A549 (cell line): Measurements from ENCODE around the gene SF3A1.

Source experiments
- CEBPB ChIP-seq, 2 experiments: fragments of >200 bp in 1 of 2; sonication (Bioruptor Twin) in 1 of 2; formaldehyde crosslinking in 1 of 2; IDR thresholded peaks; 2 replicates each; pipeline ENCODE4 v1.6.1; 2012 to 2016
- EP300 ChIP-seq, 2 experiments: fragments of >200 bp; sonication (Bioruptor Twin); formaldehyde crosslinking; IDR thresholded peaks; 2 replicates in 1 of 2; 3 replicates in 1 of 2; pipeline ENCODE4 v1.6.1; 2016 to 2017
- HDAC2 ChIP-seq: fragments of 200-600 bp; sonication (generic); IDR thresholded peaks from 2 replicates; pipeline ENCODE4 v1.6.1; 2016
- JUN ChIP-seq, 2 experiments: fragments of >200 bp; sonication (Bioruptor Twin); formaldehyde crosslinking; IDR thresholded peaks; 2 replicates in 1 of 2; 3 replicates in 1 of 2; pipeline ENCODE4 v1.6.1; 2016 to 2017
- JUNB ChIP-seq: fragments of >200 bp; sonication (Bioruptor Twin); formaldehyde crosslinking; IDR thresholded peaks from 2 replicates; pipeline ENCODE4 v1.6.1; 2016
- MAFK ChIP-seq: fragments of 450-650 bp; IDR thresholded peaks from 2 replicates; pipeline ENCODE4 v1.6.1; 2014; ENCODE audit not compliant: partially characterized antibody
- RAD21 ChIP-seq, 2 experiments: fragments of >200 bp in 1 of 2; sonication (Bioruptor Twin) in 1 of 2; formaldehyde crosslinking in 1 of 2; IDR thresholded peaks in 1 of 2; conservative IDR thresholded peaks in 1 of 2; 2 replicates in 1 of 2; 3 replicates in 1 of 2; pipeline ENCODE4 v1.6.1; 2012 to 2018; ENCODE audit warnings: inconsistent platforms in 1 of 2
- SREBF2 ChIP-seq: fragments of 450-650 bp; IDR thresholded peaks from 2 replicates; pipeline ENCODE4 v1.6.1; 2014; ENCODE audit warnings: mild to moderate bottlenecking, moderate library complexity
- ZSCAN20 ChIP-seq: fragments of 250-450 bp; sonication (Bioruptor Pico); IDR thresholded peaks from 2 replicates; pipeline ENCODE4 v1.8.0; 2022; ENCODE audit warnings: mild to moderate bottlenecking, moderate library complexity
- TF ChIP-seq, protein P1 (sequence below): fragments of >200 bp; sonication (Bioruptor Twin); formaldehyde crosslinking; IDR thresholded peaks from 3 replicates; pipeline ENCODE4 v1.5.1; 2016
- TF ChIP-seq, protein P2 (sequence below): IDR thresholded peaks from 2 replicates; pipeline ENCODE4 v1.6.1; 2012
- TF ChIP-seq, protein P3 (sequence below): fragments of >200 bp; sonication (Bioruptor Twin); formaldehyde crosslinking; IDR thresholded peaks from 3 replicates; pipeline ENCODE4 v1.6.1; 2016

DNA sequence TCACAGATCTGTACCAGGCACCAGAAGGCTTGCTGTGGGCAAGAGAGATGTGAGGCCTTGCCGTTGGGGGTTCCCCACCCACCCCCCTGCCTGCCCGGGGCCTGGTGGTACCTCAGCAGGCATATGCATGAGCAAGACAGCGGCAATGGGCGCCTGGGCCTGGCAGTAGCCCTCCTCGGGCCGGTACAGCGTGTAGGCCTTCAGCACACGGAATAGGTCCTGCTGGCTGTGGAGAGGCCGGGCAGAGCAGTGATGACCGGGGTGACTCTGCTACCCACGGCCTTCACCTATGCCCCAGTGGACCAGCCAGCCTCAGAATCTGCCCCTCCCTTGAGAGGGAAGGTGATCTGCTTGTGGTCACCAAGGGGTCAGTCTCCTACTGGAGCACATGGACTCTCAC is 61.9 kb downstream of the SF3A1 start:
- no peak for TF ChIP-seq SREBF2
- TF ChIP-seq, protein P1, sequence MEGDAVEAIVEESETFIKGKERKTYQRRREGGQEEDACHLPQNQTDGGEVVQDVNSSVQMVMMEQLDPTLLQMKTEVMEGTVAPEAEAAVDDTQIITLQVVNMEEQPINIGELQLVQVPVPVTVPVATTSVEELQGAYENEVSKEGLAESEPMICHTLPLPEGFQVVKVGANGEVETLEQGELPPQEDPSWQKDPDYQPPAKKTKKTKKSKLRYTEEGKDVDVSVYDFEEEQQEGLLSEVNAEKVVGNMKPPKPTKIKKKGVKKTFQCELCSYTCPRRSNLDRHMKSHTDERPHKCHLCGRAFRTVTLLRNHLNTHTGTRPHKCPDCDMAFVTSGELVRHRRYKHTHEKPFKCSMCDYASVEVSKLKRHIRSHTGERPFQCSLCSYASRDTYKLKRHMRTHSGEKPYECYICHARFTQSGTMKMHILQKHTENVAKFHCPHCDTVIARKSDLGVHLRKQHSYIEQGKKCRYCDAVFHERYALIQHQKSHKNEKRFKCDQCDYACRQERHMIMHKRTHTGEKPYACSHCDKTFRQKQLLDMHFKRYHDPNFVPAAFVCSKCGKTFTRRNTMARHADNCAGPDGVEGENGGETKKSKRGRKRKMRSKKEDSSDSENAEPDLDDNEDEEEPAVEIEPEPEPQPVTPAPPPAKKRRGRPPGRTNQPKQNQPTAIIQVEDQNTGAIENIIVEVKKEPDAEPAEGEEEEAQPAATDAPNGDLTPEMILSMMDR: no peak
- TF ChIP-seq, protein P2, sequence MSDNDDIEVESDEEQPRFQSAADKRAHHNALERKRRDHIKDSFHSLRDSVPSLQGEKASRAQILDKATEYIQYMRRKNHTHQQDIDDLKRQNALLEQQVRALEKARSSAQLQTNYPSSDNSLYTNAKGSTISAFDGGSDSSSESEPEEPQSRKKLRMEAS: no peak
- no peak for TF ChIP-seq RAD21 (conservative IDR thresholded peaks at IDR 0.05 in 1 of 2, IDR thresholded peaks at IDR 0.05 in 1 of 2)
- no peak for TF ChIP-seq HDAC2
- TF ChIP-seq EP300 (IDR thresholded peaks at IDR 0.05): no peak
- TF ChIP-seq JUN (IDR thresholded peaks at IDR 0.05): no peak
- TF ChIP-seq, protein P3, sequence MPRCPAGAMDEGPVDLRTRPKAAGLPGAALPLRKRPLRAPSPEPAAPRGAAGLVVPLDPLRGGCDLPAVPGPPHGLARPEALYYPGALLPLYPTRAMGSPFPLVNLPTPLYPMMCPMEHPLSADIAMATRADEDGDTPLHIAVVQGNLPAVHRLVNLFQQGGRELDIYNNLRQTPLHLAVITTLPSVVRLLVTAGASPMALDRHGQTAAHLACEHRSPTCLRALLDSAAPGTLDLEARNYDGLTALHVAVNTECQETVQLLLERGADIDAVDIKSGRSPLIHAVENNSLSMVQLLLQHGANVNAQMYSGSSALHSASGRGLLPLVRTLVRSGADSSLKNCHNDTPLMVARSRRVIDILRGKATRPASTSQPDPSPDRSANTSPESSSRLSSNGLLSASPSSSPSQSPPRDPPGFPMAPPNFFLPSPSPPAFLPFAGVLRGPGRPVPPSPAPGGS: no peak
- TF ChIP-seq MAFK: no peak
- TF ChIP-seq JUNB: no peak
- no peak for TF ChIP-seq ZSCAN20
- TF ChIP-seq CEBPB (IDR thresholded peaks at IDR 0.05): no peak
